IPS-20b (cell line): ENCODE data around the gene CADPS2.
A peak's percentile ranks its signal among the peaks of the same experiment; 100 is the strongest.

ENCODE experiments used
- H3K27ac ChIP-seq: one replicate; pipeline ENCODE4 v1.5.1; 2013; ENCODE audit warnings: low read length
- H3K27me3 ChIP-seq: 2 replicates; pipeline ENCODE4 v1.6.1; 2013; ENCODE audit warnings: mild to moderate bottlenecking, low read length, inconsistent platforms; ENCODE audit not compliant: insufficient read depth
- H3K36me3 ChIP-seq: 2 replicates; pipeline ENCODE4 v1.6.1; 2013; ENCODE audit warnings: low read depth, mild to moderate bottlenecking, inconsistent platforms, low read length, moderate library complexity; ENCODE audit not compliant: insufficient read depth
- H3K4me1 ChIP-seq: 2 replicates; pipeline ENCODE4 v1.6.1; 2013; ENCODE audit warnings: mild to moderate bottlenecking, control low read depth, inconsistent platforms, low read length, moderate library complexity; ENCODE audit not compliant: insufficient read depth
- H3K4me3 ChIP-seq: 2 replicates; pipeline ENCODE4 v1.5.1; 2013; ENCODE audit warnings: mild to moderate bottlenecking, low read length, inconsistent platforms
- H3K9ac ChIP-seq: 2 replicates; pipeline ENCODE4 v1.6.1; 2013; ENCODE audit warnings: low read depth, mild to moderate bottlenecking, inconsistent platforms, low read length, moderate library complexity
- H3K9me3 ChIP-seq: 2 replicates; pipeline ENCODE4 v1.6.1; 2013; ENCODE audit warnings: mild to moderate bottlenecking, low read depth, low read length, inconsistent platforms; ENCODE audit not compliant: insufficient read depth

Gene CADPS2

GRCh38 chr7:122887198-122887597, 938 bp upstream of the CADPS2 start:
- Histone ChIP-seq H3K27me3 (peaks cover 43% of the 10 kb centered on the region), H3K9me3 (no peaks in the 10 kb centered on the region), H3K27ac (no peak overlapping the region), H3K4me3 (peak overlapping the region; percentile 91), H3K36me3 (no peaks in the 10 kb centered on the region), H3K4me1 (peaks cover 19% of the 10 kb centered on the region; the same call in 1 of the 2 replicates), H3K9ac (peak overlapping the region; percentile 63; the same call in 1 of the 2 replicates)

DNA sequence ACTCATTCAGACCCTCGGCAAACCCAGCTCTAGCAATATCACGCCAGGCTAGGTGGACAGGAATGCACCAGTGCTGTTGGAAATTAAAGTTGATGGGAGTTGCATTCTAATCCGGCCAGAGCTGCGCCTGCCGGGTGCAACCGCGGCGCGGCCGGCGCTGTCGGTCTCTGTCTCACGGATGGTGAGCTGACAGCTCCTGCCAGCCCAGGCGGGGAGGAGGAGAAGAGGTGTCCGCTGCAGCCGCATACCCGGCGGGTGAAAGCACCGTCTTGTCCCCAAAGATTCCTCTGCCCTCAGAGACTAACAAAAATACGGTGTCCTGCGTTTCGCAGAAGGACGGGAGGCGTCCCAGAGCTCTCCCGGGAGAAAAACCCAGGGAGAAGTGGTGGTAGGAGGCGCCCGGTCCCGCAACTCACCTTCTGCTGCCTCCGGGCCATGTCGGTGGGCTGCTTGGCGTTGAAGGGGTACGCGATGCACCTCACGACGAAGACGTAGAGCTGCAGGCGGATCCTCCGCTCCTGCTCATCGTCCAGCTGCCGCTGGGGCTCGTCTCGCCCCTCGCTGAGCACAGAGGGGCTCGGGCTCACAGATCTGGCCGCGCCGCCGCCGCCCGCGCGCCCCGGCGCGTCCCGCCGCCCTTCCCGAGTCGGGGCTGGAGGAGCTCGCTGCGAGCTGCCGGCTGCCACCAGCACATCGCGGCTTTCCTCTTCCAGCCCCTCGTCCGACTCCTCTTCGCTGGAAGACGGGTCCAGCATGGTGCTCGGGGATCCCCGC, 490 bp downstream of the CADPS2 start:
- Histone ChIP-seq H3K4me1 (peaks cover 19% of the 10 kb centered on the region; the same call in 1 of the 2 replicates), H3K9me3 (no peaks in the 10 kb centered on the region), H3K27me3 (peaks cover 43% of the 10 kb centered on the region), H3K36me3 (no peaks in the 10 kb centered on the region), H3K4me3 (peak overlapping the region; percentile 91), H3K9ac (peak overlapping the region; percentile 63; the same call in 1 of the 2 replicates), H3K27ac (no peak overlapping the region)

GRCh38 chr7:122884186-122884585, 2.1 kb downstream of the CADPS2 start:
- peak overlapping the region; percentile 91; the same call in 1 of the 2 replicates for H3K4me3 ChIP-seq
- H3K27ac ChIP-seq = no peak overlapping the region
- H3K27me3 ChIP-seq = peaks cover 43% of the 10 kb centered on the region
- no peaks in the 10 kb centered on the region for H3K9me3 ChIP-seq
- no peak overlapping the region for H3K9ac ChIP-seq
- peaks cover 19% of the 10 kb centered on the region; the same call in 1 of the 2 replicates for H3K4me1 ChIP-seq
- no peaks in the 10 kb centered on the region for H3K36me3 ChIP-seq

DNA sequence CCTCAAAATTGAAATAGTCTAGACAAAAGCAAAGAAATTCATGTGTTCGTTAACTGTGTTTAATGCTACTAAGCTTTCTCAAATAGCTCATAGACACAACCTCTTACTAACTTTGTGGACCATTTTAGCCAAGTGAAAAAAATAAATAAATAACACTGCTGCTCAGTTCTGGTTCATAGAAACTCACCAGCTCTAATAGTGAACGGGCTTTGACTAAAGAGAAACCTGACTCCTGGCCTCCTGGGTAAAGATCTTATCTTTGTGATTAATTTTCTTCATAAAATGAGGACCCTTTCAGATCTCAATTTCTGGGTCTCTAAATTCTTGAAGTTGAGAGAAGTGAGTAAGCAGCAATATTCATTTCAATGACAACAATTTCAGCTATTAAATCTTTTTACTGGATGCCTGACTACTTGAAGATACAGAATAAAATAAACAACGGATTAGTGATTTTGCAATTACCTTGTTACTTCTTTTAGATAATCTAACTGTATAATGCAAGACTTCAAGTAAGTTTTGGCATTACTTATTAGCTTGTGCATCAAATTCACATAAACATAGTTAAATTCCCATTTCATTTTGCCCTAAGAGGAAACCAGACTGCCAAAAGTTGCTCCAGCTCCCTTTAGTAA, 3.1 kb downstream of the CADPS2 start:
- H3K9ac ChIP-seq = 0 out of 2 replicates have a peak overlapping the region, but pooled peaks have one; percentile 30
- no peaks in the 10 kb centered on the region for H3K9me3 ChIP-seq
- H3K4me1 ChIP-seq = peaks cover 19% of the 10 kb centered on the region; the same call in 1 of the 2 replicates
- H3K27me3 ChIP-seq = peaks cover 34% of the 10 kb centered on the region
- no peaks in the 10 kb centered on the region for H3K36me3 ChIP-seq
- H3K27ac ChIP-seq = no peak overlapping the region
- H3K4me3 ChIP-seq = no peak overlapping the region

DNA sequence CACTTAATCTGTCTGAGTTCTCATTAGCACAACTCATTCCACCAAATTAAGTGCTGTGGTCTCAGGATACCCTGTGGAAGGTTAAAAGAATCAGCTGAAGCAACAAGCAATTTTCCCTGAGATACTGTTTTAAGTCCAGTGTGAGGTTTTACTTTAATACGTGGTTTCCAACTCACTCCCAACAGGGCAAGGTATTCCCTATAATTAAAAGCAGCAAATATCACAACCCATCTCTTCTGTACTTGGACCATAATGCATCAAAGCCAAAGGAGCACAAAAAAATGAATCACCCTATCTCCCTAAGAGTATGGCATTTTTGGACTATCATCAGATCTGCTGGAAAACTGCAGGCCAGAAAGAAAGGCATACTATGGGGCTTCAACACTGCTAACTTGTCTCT, 4.9 kb downstream of the CADPS2 start:
- Histone ChIP-seq H3K9me3 (no peaks in the 10 kb centered on the region), H3K4me3 (no peak overlapping the region), H3K36me3 (no peaks in the 10 kb centered on the region), H3K27ac (no peak overlapping the region), H3K27me3 (peaks cover 19% of the 10 kb centered on the region), H3K4me1 (peaks cover 19% of the 10 kb centered on the region; the same call in 1 of the 2 replicates), H3K9ac (no peak overlapping the region)

- H3K36me3 ChIP-seq = no peaks in the 10 kb centered on the region
- H3K9ac ChIP-seq = no peak overlapping the region
- H3K4me3 ChIP-seq = no peak overlapping the region
- H3K27ac ChIP-seq = no peak overlapping the region
- H3K4me1 ChIP-seq = no peaks in the 10 kb centered on the region
- no peaks in the 10 kb centered on the region for H3K27me3 ChIP-seq
- peaks cover 20% of the 10 kb centered on the region; the same call in 1 of the 2 replicates for H3K9me3 ChIP-seq
Measured at GRCh38 chr7:122869260-122869659, 17.0 kb downstream of the CADPS2 start.

DNA sequence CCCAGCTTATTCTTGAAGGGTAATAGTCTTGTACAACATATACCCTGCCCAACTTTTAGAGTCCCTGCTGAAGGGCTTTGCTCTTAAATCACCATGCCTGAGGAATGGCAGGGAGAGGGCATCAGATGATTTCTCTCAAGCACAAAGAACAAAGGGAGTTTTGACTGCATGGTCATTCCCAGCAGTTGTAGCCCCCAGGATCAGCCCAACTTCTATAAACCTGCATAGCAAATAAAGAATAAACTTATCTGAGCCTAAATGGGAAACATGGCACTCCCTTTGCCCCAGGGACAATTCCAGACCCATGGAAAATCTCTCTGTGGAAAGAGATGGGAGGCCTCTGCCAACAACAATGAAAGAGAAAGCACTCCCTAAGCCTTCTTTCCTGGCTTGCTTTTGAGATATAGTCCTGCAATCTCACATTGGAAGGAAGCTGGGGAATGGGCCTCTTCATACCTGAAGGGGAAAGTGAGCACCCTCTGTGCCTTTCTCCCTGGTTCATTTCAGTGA, 18.7 kb downstream of the CADPS2 start:
- Histone ChIP-seq H3K9ac (no peak overlapping the region), H3K36me3 (no peaks in the 10 kb centered on the region), H3K9me3 (peaks cover 17% of the 10 kb centered on the region; the same call in 1 of the 2 replicates), H3K4me3 (no peak overlapping the region), H3K27ac (no peak overlapping the region), H3K4me1 (no peaks in the 10 kb centered on the region), H3K27me3 (no peaks in the 10 kb centered on the region)

GRCh38 chr7:122864838-122865237, 21.4 kb downstream of the CADPS2 start:
- H3K27me3 ChIP-seq = no peaks in the 10 kb centered on the region

GRCh38 chr7:122864016-122864415, 22.2 kb downstream of the CADPS2 start:
- H3K4me1 ChIP-seq = no peaks in the 10 kb centered on the region
- no peak overlapping the region for H3K27ac ChIP-seq
- no peaks in the 10 kb centered on the region for H3K27me3 ChIP-seq
- H3K9ac ChIP-seq = no peak overlapping the region
- H3K36me3 ChIP-seq = no peaks in the 10 kb centered on the region
- peaks cover 9% of the 10 kb centered on the region; the same call in 1 of the 2 replicates for H3K9me3 ChIP-seq
- H3K4me3 ChIP-seq = no peak overlapping the region

More at GRCh38 chr7:122864838-122865237, 21.4 kb downstream of the CADPS2 start:
- H3K27ac ChIP-seq = no peak overlapping the region
- no peak overlapping the region for H3K9ac ChIP-seq
- no peak overlapping the region for H3K4me3 ChIP-seq
- H3K4me1 ChIP-seq = no peaks in the 10 kb centered on the region
- peaks cover 17% of the 10 kb centered on the region; the same call in 1 of the 2 replicates for H3K9me3 ChIP-seq
- no peaks in the 10 kb centered on the region for H3K36me3 ChIP-seq

DNA sequence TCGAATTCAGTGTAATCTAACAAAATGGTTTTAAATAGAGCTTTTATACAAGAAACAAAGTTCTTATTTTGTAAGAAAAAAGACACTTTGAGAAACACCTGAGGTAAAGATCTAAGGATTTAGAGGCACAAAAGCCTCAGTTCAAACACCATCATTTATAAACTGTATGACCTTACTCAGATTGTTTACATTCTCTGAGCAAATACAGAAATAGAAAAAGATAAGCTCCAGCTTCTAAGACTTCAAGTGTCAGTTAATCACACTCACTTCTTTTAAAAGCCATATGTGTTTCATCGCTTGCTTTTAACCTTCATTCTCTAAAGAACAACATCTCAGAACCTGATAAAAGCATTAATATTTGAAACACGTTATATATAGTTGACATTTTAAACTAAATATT, 27.9 kb downstream of the CADPS2 start:
- Histone ChIP-seq H3K4me1 (peaks cover 11% of the 10 kb centered on the region), H3K9ac (no peak overlapping the region), H3K36me3 (no peaks in the 10 kb centered on the region), H3K9me3 (no peaks in the 10 kb centered on the region), H3K4me3 (no peak overlapping the region), H3K27me3 (no peaks in the 10 kb centered on the region), H3K27ac (no peak overlapping the region)

DNA sequence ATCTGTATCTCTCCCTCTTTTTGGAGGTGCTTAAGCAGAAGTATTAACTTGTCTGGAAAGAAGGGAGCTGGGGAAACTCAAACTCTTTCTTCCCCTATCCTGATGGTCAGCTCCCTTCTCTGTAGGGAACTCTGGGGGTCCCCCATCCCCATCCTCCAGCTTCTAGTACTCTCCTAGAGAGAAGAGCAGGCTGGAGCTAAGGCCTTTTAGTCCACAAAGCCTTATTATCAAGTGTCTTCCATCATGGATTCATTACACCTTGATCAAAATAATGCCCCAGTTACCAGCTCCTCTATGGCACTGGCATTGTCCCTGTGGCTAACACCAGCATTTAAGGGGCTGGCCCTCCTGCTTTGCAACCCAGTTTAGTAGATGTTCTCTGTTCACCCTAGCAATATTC, 35.7 kb downstream of the CADPS2 start:
- Histone ChIP-seq H3K9me3 (no peaks in the 10 kb centered on the region), H3K9ac (no peak overlapping the region), H3K36me3 (no peaks in the 10 kb centered on the region), H3K4me3 (no peak overlapping the region), H3K4me1 (peaks cover 12% of the 10 kb centered on the region), H3K27me3 (no peaks in the 10 kb centered on the region), H3K27ac (no peak overlapping the region)
